Eye (tissue), 1 donor: ENCODE measurements around the gene PLEKHA5.
A peak's percentile ranks its signal among the peaks of the same experiment; 100 is the strongest.
"Not testable (repeated sequence)": the region's sequence is repeated elsewhere in the genome, so short reads cannot be mapped to it uniquely, and the experiment has no call there.

Experiments used
- DNase-seq: peaks from one replicate; pipeline ENCODE4 v3.0.0-alpha.2; 2015

Gene PLEKHA5

GRCh38 chr12:19129486-19130223, at the start of gene PLEKHA5:
Gene PLEKHA5 (plus strand): TSS chr12:19129733. CDS start chr12:19129800, 67 bp downstream.
- peak; percentile 88 for DNase-seq

GRCh38 chr12:19080918-19081317, 48.6 kb upstream of the PLEKHA5 start:
- no peak for DNase-seq

- no peak for DNase-seq
Observed at GRCh38 chr12:19082365-19082911, 47.1 kb upstream of the PLEKHA5 start.

- no peak for DNase-seq
Observed at GRCh38 chr12:19084547-19084946, 45.0 kb upstream of the PLEKHA5 start.

- no peak for DNase-seq
Observed at GRCh38 chr12:19085090-19085489, 44.4 kb upstream of the PLEKHA5 start.

GRCh38 chr12:19088606-19089005, 40.9 kb upstream of the PLEKHA5 start:
- peak; percentile 17 for DNase-seq

- not testable (repeated sequence) for DNase-seq
Observed at GRCh38 chr12:19092482-19092881, 37.1 kb upstream of the PLEKHA5 start.

GRCh38 chr12:19093218-19093617, 36.3 kb upstream of the PLEKHA5 start:
- DNase-seq = no peak

- DNase-seq = no peak
Observed at GRCh38 chr12:19095331-19095730, 34.2 kb upstream of the PLEKHA5 start.

- DNase-seq = no peak
Observed at GRCh38 chr12:19095756-19096480, 33.6 kb upstream of the PLEKHA5 start.

GRCh38 chr12:19105463-19105862, 24.1 kb upstream of the PLEKHA5 start:
- no peak for DNase-seq

GRCh38 chr12:19107750-19108149, 21.8 kb upstream of the PLEKHA5 start:
- no peak for DNase-seq

GRCh38 chr12:19110221-19110940, 19.2 kb upstream of the PLEKHA5 start:
- no peak for DNase-seq

GRCh38 chr12:19113464-19113863, 16.1 kb upstream of the PLEKHA5 start:
- no peak for DNase-seq

- no peak for DNase-seq
Observed at GRCh38 chr12:19115285-19115684, 14.2 kb upstream of the PLEKHA5 start.

- DNase-seq = no peak
Observed at GRCh38 chr12:19119440-19119839, 10.1 kb upstream of the PLEKHA5 start.

GRCh38 chr12:19120795-19121194, 8.7 kb upstream of the PLEKHA5 start:
- DNase-seq = no peak

GRCh38 chr12:19121449-19122018, 8.0 kb upstream of the PLEKHA5 start:
- no peak for DNase-seq

GRCh38 chr12:19125325-19125724, 4.2 kb upstream of the PLEKHA5 start:
- no peak for DNase-seq

- DNase-seq = peak; percentile 37
Observed at GRCh38 chr12:19127270-19127669, 2.3 kb upstream of the PLEKHA5 start.

- peak; percentile 65 for DNase-seq
Observed at GRCh38 chr12:19128485-19128884, 1.0 kb upstream of the PLEKHA5 start.

- peak; percentile 90 for DNase-seq
Observed at GRCh38 chr12:19129122-19129485, 429 bp upstream of the PLEKHA5 start.
